Left lung (tissue), 10 donors: ENCODE data around the gene MRPL37. TPM values are rescaled to one million over a fixed set of nuclear protein-coding genes. Genes with fewer than 3 reads are reported as not detected.

ENCODE experiments used
- ATAC-seq: fragments of 200-7000 bp; cut with Tn5 transposase; one replicate; pipeline ENCODE4 v1.9.1; 2020; ENCODE audit warnings: moderate library complexity
- DNase-seq, 4 donors: peaks; one replicate each; pipeline ENCODE4 v3.0.0-alpha.2; 2013 to 2020
- H3K27ac ChIP-seq, 2 donors: fragments of 200-600 bp; sonication (generic) in 1 of 2; one replicate each; pipeline versions ENCODE4 v1.5.0 to v1.8.0; 2020 to 2021
- H3K27me3 ChIP-seq, 2 donors: fragments of 200-600 bp; sonication (generic) in 1 of 2; one replicate each; pipeline versions ENCODE4 v1.5.0 to v1.8.0; 2020 to 2021
- H3K36me3 ChIP-seq, 2 donors: fragments of 200-600 bp; sonication (generic) in 1 of 2; one replicate each; pipeline versions ENCODE4 v1.5.0 to v1.8.0; 2020 to 2021
- H3K4me1 ChIP-seq, 2 donors: fragments of 200-600 bp; one replicate each; pipeline ENCODE4 v1.8.0; 2021
- H3K4me3 ChIP-seq, 2 donors: fragments of 200-600 bp; sonication (generic) in 1 of 2; one replicate each; pipeline versions ENCODE4 v1.5.0 to v1.8.0; 2020 to 2021; ENCODE audit warnings: mild to moderate bottlenecking in 1 of 2
- H3K9me3 ChIP-seq, 2 donors: fragments of 200-600 bp; sonication (generic) in 1 of 2; one replicate each; pipeline versions ENCODE4 v1.5.0 to v1.8.0; 2020 to 2021
- intact Hi-C, 2 donors: fragments of 100-400 bp; cut with DNase I; formaldehyde crosslinking; loops; one replicate each; pipeline versions ENCODE4 v1.11.2 to v1.14.2; 2022
- polyA plus RNA-seq, 6 donors: library from polyadenylated mRNA; unstranded; fragments of 120-200 nt; gene quantifications; one replicate each; pipeline ENCODE4 v1.2.1, GENCODE V29; 2013; ENCODE audit not compliant: insufficient read length in 6 of 6
- total RNA-seq, 2 donors: library from RNA; stranded (reverse); fragmentation: NEBNext Ultra II Directional; extraction: Animal tissue kit (Norgen Biotek cat#: 25700); gene quantifications; one replicate each; pipeline ENCODE4 v1.2.1, GENCODE V29; 2021
- TF ChIP-seq, protein P1 (sequence below), 2 donors: fragments of 200-600 bp; sonication (generic) in 1 of 2; IDR thresholded peaks; one replicate each; pipeline versions ENCODE4 v1.5.0 to v1.8.0; 2021; ENCODE audit warnings: antibody characterized with exemption in 2 of 2
- donor health status: DM: no; HTN: yes; CAD: no.
- donor health status: DM: no; HTN: no; CAD: no.

The MRPL37 gene
- total and polyA plus RNA-seq, 8 donors, result 55.5 to 68.4 (median 59.0) TPM

- DNase-seq (no peak), ATAC-seq (no peak)
- H3K27me3 ChIP-seq, result no peaks in the 10 kb centered on the region
- intact Hi-C loops, result no loop called here
- no peaks in the 10 kb centered on the region for H3K4me1 ChIP-seq
- no peak overlapping the region for H3K27ac ChIP-seq
- H3K9me3 ChIP-seq, result no peaks in the 10 kb centered on the region
- no peak overlapping the region for H3K4me3 ChIP-seq
- H3K36me3 ChIP-seq, result peaks cover 0 to 10% of the 10 kb centered on the region in 2 donors
- TF ChIP-seq, protein P1, sequence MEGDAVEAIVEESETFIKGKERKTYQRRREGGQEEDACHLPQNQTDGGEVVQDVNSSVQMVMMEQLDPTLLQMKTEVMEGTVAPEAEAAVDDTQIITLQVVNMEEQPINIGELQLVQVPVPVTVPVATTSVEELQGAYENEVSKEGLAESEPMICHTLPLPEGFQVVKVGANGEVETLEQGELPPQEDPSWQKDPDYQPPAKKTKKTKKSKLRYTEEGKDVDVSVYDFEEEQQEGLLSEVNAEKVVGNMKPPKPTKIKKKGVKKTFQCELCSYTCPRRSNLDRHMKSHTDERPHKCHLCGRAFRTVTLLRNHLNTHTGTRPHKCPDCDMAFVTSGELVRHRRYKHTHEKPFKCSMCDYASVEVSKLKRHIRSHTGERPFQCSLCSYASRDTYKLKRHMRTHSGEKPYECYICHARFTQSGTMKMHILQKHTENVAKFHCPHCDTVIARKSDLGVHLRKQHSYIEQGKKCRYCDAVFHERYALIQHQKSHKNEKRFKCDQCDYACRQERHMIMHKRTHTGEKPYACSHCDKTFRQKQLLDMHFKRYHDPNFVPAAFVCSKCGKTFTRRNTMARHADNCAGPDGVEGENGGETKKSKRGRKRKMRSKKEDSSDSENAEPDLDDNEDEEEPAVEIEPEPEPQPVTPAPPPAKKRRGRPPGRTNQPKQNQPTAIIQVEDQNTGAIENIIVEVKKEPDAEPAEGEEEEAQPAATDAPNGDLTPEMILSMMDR (IDR thresholded peaks at IDR 0.05), result no peak
Measured at GRCh38 chr1:54254055-54254454, 54.1 kb downstream of the MRPL37 start.

- TF ChIP-seq, protein P1 (IDR thresholded peaks at IDR 0.05), result no peak
- no peaks in the 10 kb centered on the region for H3K9me3 ChIP-seq
- no peak overlapping the region for H3K27ac ChIP-seq
- ATAC-seq (no peak), DNase-seq (peak in 1 of 4 donors; percentile 6)
- H3K36me3 ChIP-seq, result peaks cover 0 to 10% of the 10 kb centered on the region in 2 donors
- intact Hi-C loops, result no loop called here
- H3K4me3 ChIP-seq, result no peak overlapping the region
- no peaks in the 10 kb centered on the region for H3K27me3 ChIP-seq
- no peaks in the 10 kb centered on the region for H3K4me1 ChIP-seq
Measured at GRCh38 chr1:54255026-54255702, 55.2 kb downstream of the MRPL37 start.

DNA sequence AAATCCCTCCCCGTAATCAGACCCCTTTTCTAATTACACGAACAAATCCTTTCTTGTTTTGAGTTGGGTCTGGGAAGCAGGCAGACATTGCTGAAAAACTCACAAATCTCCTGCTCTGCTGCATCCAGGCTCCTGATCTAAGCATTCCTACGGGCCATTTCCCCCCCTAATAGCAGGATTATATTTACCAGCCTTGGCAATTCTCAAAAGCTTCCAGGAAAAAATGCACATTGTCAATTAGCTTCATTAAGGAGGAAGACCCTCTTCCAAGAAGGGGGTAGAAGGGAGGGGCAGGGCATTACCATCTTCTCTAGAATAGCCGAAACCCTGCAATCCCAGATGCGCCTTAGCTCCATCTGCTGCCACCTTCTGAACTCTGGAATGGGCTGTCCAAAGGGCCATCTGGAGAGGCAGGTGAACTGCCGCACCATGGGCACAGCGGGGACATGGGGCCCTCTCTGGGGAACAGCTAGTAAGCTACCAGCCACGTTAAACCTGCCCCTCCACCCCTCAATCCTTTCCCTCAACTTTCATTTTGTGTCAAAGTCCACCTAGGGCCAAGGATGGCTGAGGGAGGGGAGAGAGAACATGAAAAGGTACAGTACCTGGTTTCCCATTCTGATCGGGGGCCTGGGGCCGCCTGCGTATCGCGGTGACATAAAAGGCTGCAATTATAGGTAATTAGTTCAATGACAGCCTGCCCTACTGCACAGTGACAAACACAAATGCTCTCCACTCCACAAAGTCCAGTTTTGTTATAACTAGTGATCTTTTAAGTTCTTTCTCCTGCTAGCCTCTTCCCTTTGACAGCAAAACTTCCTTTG, 56.8 kb downstream of the MRPL37 start:
- H3K4me1 ChIP-seq, result no peaks in the 10 kb centered on the region
- H3K27ac ChIP-seq, result no peak overlapping the region
- no peaks in the 10 kb centered on the region for H3K36me3 ChIP-seq
- H3K27me3 ChIP-seq, result no peaks in the 10 kb centered on the region
- intact Hi-C loops, result no loop called here
- H3K9me3 ChIP-seq, result no peaks in the 10 kb centered on the region
- DNase-seq (no peak), ATAC-seq (no peak)
- TF ChIP-seq, protein P1 (IDR thresholded peaks at IDR 0.05), result no peak
- no peak overlapping the region for H3K4me3 ChIP-seq

- Histone ChIP-seq H3K4me1 (no peaks in the 10 kb centered on the region), H3K36me3 (no peaks in the 10 kb centered on the region), H3K9me3 (no peaks in the 10 kb centered on the region), H3K27ac (no peak overlapping the region), H3K27me3 (no peaks in the 10 kb centered on the region), H3K4me3 (no peak overlapping the region)
- no peak for DNase-seq
- TF ChIP-seq, protein P1 (IDR thresholded peaks at IDR 0.05), result no peak
- no peak for ATAC-seq
- intact Hi-C loops, result no loop called here
Measured at GRCh38 chr1:54257346-54257620, 57.3 kb downstream of the MRPL37 start.

GRCh38 chr1:54257876-54258275, 57.9 kb downstream of the MRPL37 start:
- H3K4me1 ChIP-seq, result peaks cover 0 to 5% of the 10 kb centered on the region in 2 donors
- H3K9me3 ChIP-seq, result no peaks in the 10 kb centered on the region
- TF ChIP-seq, protein P1 (IDR thresholded peaks at IDR 0.05), result no peak
- no peaks in the 10 kb centered on the region for H3K27me3 ChIP-seq
- no peaks in the 10 kb centered on the region for H3K36me3 ChIP-seq
- no peak for DNase-seq
- no peak for ATAC-seq
- H3K27ac ChIP-seq, result no peak overlapping the region
- intact Hi-C loops, result no loop called here
- H3K4me3 ChIP-seq, result no peak overlapping the region
